Activated T-helper 1 cell treated with anti-CD3 and anti-CD28 coated beads, Interleukin-2, amount 50 U/mL, for 16 hours (primary cell): ENCODE data around the gene SLC6A3.
"Not testable (repeated sequence)": the region's sequence is repeated elsewhere in the genome, so short reads cannot be mapped to it uniquely, and the experiment has no call there.

Experiments used
- DNase-seq, 2 donors: peaks; one replicate each; pipeline ENCODE4 v3.0.0-alpha.2; 2020; ENCODE audit warnings: low read depth in 1 of 2, low spot score in 1 of 2

SLC6A3 gene

GRCh38 chr5:1375871-1376810 lies 69.1 kb downstream of the SLC6A3 start:
- no peak for DNase-seq

- no peak for DNase-seq
These were observed 70.6 kb downstream of the SLC6A3 start for GRCh38 chr5:1374679-1375055.

GRCh38 chr5:1374030-1374678 lies 71.1 kb downstream of the SLC6A3 start:
- DNase-seq = no peak

GRCh38 chr5:1371972-1372342 lies 73.3 kb downstream of the SLC6A3 start:
- DNase-seq = not testable (repeated sequence)

- no peak for DNase-seq
These were observed 73.8 kb downstream of the SLC6A3 start for GRCh38 chr5:1371218-1371971.

GRCh38 chr5:1370006-1370405 lies 75.2 kb downstream of the SLC6A3 start:
- no peak for DNase-seq

GRCh38 chr5:1368756-1369155 lies 76.5 kb downstream of the SLC6A3 start:
- no peak for DNase-seq

- no peak for DNase-seq
These were observed 77.0 kb downstream of the SLC6A3 start for GRCh38 chr5:1368236-1368635.

GRCh38 chr5:1367149-1367548 lies 78.1 kb downstream of the SLC6A3 start:
- no peak for DNase-seq

GRCh38 chr5:1366514-1366913 lies 78.7 kb downstream of the SLC6A3 start:
- no peak for DNase-seq

- DNase-seq = no peak
These were observed 81.0 kb downstream of the SLC6A3 start for GRCh38 chr5:1364211-1364610.

GRCh38 chr5:1363581-1363980 lies 81.7 kb downstream of the SLC6A3 start:
- DNase-seq = no peak

GRCh38 chr5:1363160-1363559 lies 82.1 kb downstream of the SLC6A3 start:
- DNase-seq = no peak

GRCh38 chr5:1362242-1363015 lies 82.8 kb downstream of the SLC6A3 start:
- no peak for DNase-seq

- no peak for DNase-seq
These were observed 84.4 kb downstream of the SLC6A3 start for GRCh38 chr5:1360861-1361260.

- not testable (repeated sequence) for DNase-seq
These were observed 84.9 kb downstream of the SLC6A3 start for GRCh38 chr5:1360367-1360766.

GRCh38 chr5:1359713-1360112 lies 85.5 kb downstream of the SLC6A3 start:
- no peak for DNase-seq

GRCh38 chr5:1359031-1359645 lies 86.1 kb downstream of the SLC6A3 start:
- DNase-seq = no peak

GRCh38 chr5:1358726-1359025 lies 86.6 kb downstream of the SLC6A3 start:
- no peak for DNase-seq

- DNase-seq = no peak
These were observed 87.1 kb downstream of the SLC6A3 start for GRCh38 chr5:1357946-1358725.
